ENCODE results near the gene PAK5. TPM values are rescaled to one million over a fixed set of nuclear protein-coding genes. Genes with fewer than 3 reads are reported as not detected.

The PAK5 gene
- total RNA-seq, 1 experiment from 2014 or later = not detected

DNA sequence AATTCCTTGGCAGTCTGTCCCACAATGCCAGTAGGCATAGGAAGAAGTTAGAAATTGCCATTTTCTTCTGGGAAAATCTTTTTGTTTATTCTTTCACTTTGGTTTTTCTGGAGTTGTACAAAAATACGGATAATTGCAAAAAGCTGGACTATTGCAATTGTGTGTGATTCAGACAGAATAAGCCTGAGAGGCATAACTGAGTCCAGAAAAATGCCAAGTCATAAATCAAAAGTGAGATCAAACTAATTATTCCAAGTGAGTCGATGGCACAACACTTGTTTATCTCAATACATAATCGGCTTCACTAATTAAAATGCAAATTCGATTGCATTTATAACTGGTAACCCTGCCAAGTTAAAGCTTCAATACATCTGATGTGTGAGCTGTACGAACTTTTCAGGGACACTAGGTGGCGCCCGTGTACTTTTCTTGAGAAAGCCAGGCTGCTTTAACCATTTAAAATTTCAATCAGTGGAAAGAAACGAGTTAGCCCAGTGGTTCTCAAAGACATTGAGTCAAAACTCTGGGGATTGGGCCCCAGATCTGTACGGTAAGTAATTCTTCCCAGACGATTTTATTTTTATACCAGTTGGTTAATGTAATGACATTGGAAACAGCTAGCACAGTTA, 221.9 kb downstream of the PAK5 start:
- no peaks in the 10 kb centered on the region for H3K9me3 ChIP-seq (ENCODE audit: control insufficient read depth in 1 of 2, insufficient read depth in 1 of 2, low read depth in 1 of 2, low read length in 2 of 2)
- H4K20me1 ChIP-seq (ENCODE audit: insufficient read depth) = no peaks in the 10 kb centered on the region
- H3K27me3 ChIP-seq (ENCODE audit: insufficient read depth, low read length) = 0 out of 2 replicates have a peak, but pooled peaks cover 7% of the 10 kb centered on the region
- no peak overlapping the region for H3K9ac ChIP-seq (ENCODE audit: low read length)
- intact Hi-C loops (cut with micrococcal nuclease) = loop anchor here (1.0 to 5.0 kb wide), 7 partner anchors 296 to 1927 kb away; no protein-coding TSS in a partner anchor
- RAD21 ChIA-PET (ENCODE audit: low non-redundant PET in 1 of 2, low total read pairs in 2 of 2, uncharacterized antibody in 2 of 2, unreplicated experiment in 2 of 2) = interaction anchor here (0.6 to 2.7 kb wide), 7 partner anchors 267 to 817 kb away, joined by 3 to 15 read pairs (median 6); partner anchors contain the start of gene MKKS (in 1 of the 2)
- H3K27ac ChIP-seq (ENCODE audit: low read depth, low read length) = no peak overlapping the region
- BruUV-seq (replicated peaks) = no TSS peak
- POLR2A ChIA-PET = interaction anchor here (0.9 to 1.2 kb wide), 2 partner anchors 350 to 361 kb away, joined by 3 to 6 read pairs; no protein-coding TSS in a partner anchor
- H3K4me3 ChIP-seq (replicated peaks in 1 of 2; ENCODE audit: low read depth in 1 of 2, low read length in 2 of 2) = no peak overlapping the region
- no peaks in the 10 kb centered on the region for H3K36me3 ChIP-seq (ENCODE audit: control insufficient read depth in 1 of 2, insufficient read depth in 2 of 2, low read length in 2 of 2)
- H2AFZ ChIP-seq (ENCODE audit: low read depth, low read length, poor library complexity, severe bottlenecking) = peak overlapping the region; percentile 65
- no peaks in the 10 kb centered on the region for H3K79me2 ChIP-seq (ENCODE audit: insufficient read depth, low read length)
- ATAC-seq (peak; percentile 79), DNase-seq (ENCODE audit: low read depth, low spot score) (peak; percentile 32)
- H3K4me1 ChIP-seq (ENCODE audit: control insufficient read depth in 1 of 2, insufficient read depth in 2 of 2, low read length in 2 of 2) = no peaks in the 10 kb centered on the region
- TF ChIP-seq CTCF (IDR thresholded peaks at IDR 0.05 in 2 of 3, conservative IDR thresholded peaks at IDR 0.05 in 1 of 3; ENCODE audit: borderline replicate concordance in 1 of 3, insufficient read depth in 1 of 3, low read depth in 2 of 3, low read length in 2 of 3) (peak; percentile 62 to 91 (median 65); a peak in 5 of 6 replicates), RAD21 (IDR thresholded peaks at IDR 0.05; ENCODE audit: low read depth) (peak; percentile 86), SRF (IDR thresholded peaks at IDR 0.05; ENCODE audit: low read depth) (no peak)
- peak overlapping the region; percentile 33 for H3K4me2 ChIP-seq (ENCODE audit: low read length)
- CTCF ChIA-PET = interaction anchor here (0.6 to 3.1 kb wide), 37 partner anchors 13 to 1930 kb away, joined by 3 to 55 read pairs (median 4); partner anchors contain the start of gene MKKS
- H3K9me2 ChIP-seq (ENCODE audit: insufficient read depth) = no peaks in the 10 kb centered on the region

DNA sequence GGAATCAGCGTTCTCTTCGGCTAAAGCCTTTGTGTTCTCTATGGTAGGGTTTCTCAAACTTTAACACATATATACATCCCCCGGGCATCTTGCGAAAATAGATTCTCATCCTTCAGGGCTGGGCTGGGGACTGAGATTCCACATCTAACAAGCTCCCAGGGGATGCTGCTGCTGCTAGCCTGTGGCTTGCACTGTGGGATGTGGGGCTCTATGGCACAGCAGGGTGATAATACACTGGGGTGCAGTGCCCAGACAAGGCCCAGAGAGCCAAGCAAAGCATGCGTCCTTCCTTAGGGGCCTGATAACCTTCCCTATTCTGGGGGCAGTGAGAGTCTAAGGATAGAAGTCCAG, 222.4 kb downstream of the PAK5 start:
- CTCF ChIA-PET = interaction anchor here (0.6 to 3.1 kb wide), 23 partner anchors 13 to 1926 kb away, joined by 3 to 55 read pairs (median 8); partner anchors contain the start of gene MKKS
- ATAC-seq = no peak
- H3K27me3 ChIP-seq (ENCODE audit: insufficient read depth, low read length) = 0 out of 2 replicates have a peak, but pooled peaks cover 7% of the 10 kb centered on the region
- TF ChIP-seq EZH2phosphoT487 (IDR thresholded peaks at IDR 0.05; ENCODE audit: borderline replicate concordance) = no peak
- no peak for TF ChIP-seq TCF7L2 (IDR thresholded peaks at IDR 0.05; ENCODE audit: borderline replicate concordance, extremely low read depth, insufficient read depth, insufficient read length)
- no peak for TF ChIP-seq CBX3 (IDR thresholded peaks at IDR 0.05; ENCODE audit: low read depth)
- no peak for TF ChIP-seq RAD21 (IDR thresholded peaks at IDR 0.05; ENCODE audit: low read depth)
- no peak for TF ChIP-seq REST (IDR thresholded peaks at IDR 0.05; ENCODE audit: low read depth)
- TF ChIP-seq ZNF274 (IDR thresholded peaks at IDR 0.05; ENCODE audit: low read depth, low read length) = no peak
- TF ChIP-seq ATF3 (IDR thresholded peaks at IDR 0.05) = no peak
- no peak for TF ChIP-seq EZH2 (IDR thresholded peaks at IDR 0.05)
- TF ChIP-seq CEBPB (IDR thresholded peaks at IDR 0.05; ENCODE audit: low read depth) = no peak
- TF ChIP-seq SIN3A (IDR thresholded peaks at IDR 0.05; ENCODE audit: low read depth) = no peak

More for the DNA sequence above, 222.4 kb downstream of the PAK5 start:
- H3K27ac ChIP-seq (ENCODE audit: low read depth, low read length) = no peak overlapping the region
- intact Hi-C loops (cut with micrococcal nuclease) = loop anchor here (2.0 to 5.0 kb wide), 4 partner anchors 606 to 1656 kb away; no protein-coding TSS in a partner anchor
- no peaks in the 10 kb centered on the region for H3K4me1 ChIP-seq (ENCODE audit: control insufficient read depth in 1 of 2, insufficient read depth in 2 of 2, low read length in 2 of 2)
- no peak overlapping the region for H3K9ac ChIP-seq (ENCODE audit: low read length)
- ChIA-PET POLR2A (interaction anchor here (1.2 kb wide), 1 partner anchor 361 kb away, joined by 6 read pairs; no protein-coding TSS in a partner anchor), RAD21 (ENCODE audit: low non-redundant PET in 1 of 2, low total read pairs in 2 of 2, uncharacterized antibody in 2 of 2, unreplicated experiment in 2 of 2) (interaction anchor here (0.6 to 2.7 kb wide), 7 partner anchors 267 to 817 kb away, joined by 3 to 15 read pairs (median 6); partner anchors contain the start of gene MKKS (in 1 of the 2))
- no peaks in the 10 kb centered on the region for H4K20me1 ChIP-seq (ENCODE audit: insufficient read depth)
- H2AFZ ChIP-seq (ENCODE audit: low read depth, low read length, poor library complexity, severe bottlenecking) = no peak overlapping the region
- H3K9me3 ChIP-seq (ENCODE audit: control insufficient read depth in 1 of 2, insufficient read depth in 1 of 2, low read depth in 1 of 2, low read length in 2 of 2) = no peaks in the 10 kb centered on the region
- H3K4me2 ChIP-seq (ENCODE audit: low read length) = no peak overlapping the region
- H3K79me2 ChIP-seq (ENCODE audit: insufficient read depth, low read length) = no peaks in the 10 kb centered on the region
- no TSS peak for BruUV-seq (replicated peaks)
- H3K4me3 ChIP-seq (replicated peaks in 1 of 2; ENCODE audit: low read depth in 1 of 2, low read length in 2 of 2) = no peak overlapping the region
- DNase-seq (ENCODE audit: low read depth, low spot score) = no peak
- no peaks in the 10 kb centered on the region for H3K36me3 ChIP-seq (ENCODE audit: control insufficient read depth in 1 of 2, insufficient read depth in 2 of 2, low read length in 2 of 2)
- no peaks in the 10 kb centered on the region for H3K9me2 ChIP-seq (ENCODE audit: insufficient read depth)
